GM21447 (cell line): ENCODE data around the gene GRID1.

ENCODE experiments used
- ATAC-seq: cut with Tn5 transposase; IDR thresholded peaks from one replicate; pipeline ENCODE4 v1.9.1; 2021; ENCODE audit not compliant: unreplicated experiment

The GRID1 gene

DNA sequence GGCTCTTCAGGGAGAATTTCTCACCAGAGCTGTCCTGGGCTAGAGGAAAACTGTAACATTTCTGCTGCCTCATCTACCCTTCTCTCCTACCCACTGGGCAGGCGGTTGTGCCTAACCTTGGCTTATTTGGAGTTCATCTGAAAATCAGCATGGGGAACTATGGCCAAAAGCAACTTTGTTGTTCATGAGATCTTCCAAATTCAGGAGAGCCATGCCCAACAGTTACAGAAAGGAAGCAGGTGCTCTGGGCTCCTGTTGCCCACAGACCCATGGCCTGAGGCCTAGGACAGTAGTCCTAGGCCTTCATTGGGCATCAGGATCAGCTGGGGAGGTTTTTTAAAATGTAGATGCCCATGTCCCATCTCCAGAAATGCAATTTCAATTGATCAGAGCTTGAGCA is 85.2 kb downstream of the GRID1 start:
- no peak for ATAC-seq

DNA sequence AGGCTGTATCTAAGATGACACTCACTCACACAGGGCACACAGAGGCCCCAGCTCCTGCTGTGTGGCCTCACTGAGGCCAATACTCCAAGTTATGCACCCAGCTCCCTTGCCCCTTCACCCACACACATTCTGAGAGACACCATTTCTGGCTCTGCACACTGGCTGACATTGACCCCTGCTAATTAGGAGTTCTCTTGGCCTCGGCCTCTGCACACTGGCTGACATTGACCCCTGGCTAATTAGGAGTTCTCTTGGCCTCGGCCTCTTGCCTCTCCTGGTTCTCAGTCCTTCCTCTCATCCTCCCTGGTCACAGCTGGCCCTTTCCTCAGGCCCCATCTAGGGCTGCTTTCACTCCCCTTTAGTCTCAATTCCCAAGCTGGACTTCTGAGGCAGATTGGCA is 97.3 kb downstream of the GRID1 start:
- no peak for ATAC-seq

DNA sequence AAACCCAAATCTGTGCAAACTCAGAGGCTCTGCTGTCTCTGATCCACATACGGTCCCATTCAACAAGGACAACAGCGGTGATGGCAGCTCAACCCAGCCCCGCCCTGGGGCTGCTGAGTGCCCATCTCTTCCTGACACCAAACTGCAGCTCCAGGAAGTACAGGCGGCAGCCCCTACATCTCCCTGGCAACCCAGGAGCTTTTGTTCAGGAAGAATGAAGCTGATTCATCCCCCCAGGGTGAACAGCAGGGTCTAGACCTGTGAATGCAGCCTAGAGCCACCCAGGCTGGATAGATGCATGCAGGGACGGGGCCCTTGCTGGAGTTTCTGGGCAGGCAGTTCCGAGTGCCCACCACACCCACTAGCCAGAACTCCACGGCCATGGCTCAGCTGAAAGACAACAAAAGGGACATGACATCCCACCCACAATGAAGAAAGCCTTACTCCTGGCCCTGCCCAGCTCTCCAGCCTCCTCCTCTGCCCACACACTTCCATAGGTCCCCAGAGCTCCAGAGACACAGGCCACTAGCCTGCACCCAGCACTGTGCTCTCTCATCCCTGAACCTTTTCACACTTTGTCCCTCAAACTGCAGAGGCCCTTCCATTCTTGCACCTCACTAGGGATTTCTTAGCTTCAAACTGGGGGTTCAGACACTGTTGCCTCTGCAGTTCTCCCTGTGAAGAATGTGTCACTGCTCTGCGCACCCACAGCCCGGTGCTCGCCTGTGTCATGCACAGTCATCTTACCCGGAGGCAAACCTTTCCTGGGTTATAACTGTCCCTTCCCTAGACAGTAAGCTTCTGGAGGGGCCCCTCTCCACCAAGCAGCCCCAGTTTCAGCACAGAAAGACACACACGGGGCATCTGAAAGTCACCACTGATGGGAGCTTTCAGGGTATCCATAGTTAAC is 99.1 kb downstream of the GRID1 start:
- ATAC-seq: no peak

DNA sequence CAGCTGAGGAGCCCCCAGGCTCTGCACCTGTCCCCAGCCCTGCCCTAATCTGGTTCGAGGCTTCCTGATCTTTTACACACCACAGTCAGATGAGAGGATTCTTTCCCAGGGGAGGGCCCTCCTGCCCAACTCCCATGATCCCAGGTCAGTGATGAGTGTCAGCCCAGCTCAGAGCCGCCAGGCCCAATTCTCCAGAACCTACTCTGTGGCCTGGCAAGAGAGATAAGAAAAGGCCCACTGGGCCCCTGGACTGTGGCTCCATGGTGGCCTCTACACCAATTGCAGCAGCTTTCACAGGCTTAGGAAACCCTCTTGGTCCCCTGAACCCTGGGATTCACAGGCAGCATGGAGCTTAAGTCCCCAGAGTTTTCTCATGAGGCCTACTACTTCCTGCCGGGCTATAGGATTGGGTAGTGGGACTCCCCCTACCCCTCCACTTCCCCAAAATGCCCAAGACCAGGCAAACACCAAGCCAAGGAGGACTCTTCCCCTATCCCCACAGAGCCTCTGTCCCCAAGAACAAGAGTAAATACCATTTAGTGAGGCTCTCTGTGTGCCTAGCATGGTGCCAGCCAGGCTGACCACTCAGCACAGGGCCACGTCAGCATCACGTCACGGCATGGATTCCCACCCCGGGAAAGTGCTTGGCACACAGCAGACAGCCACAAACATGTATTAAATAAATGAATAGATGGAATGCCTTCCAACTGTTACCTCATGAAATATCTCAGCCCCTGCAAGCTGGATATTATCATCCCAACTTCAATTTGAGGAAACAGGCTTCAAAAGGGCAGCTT is 100.0 kb downstream of the GRID1 start:
- ATAC-seq: no peak

DNA sequence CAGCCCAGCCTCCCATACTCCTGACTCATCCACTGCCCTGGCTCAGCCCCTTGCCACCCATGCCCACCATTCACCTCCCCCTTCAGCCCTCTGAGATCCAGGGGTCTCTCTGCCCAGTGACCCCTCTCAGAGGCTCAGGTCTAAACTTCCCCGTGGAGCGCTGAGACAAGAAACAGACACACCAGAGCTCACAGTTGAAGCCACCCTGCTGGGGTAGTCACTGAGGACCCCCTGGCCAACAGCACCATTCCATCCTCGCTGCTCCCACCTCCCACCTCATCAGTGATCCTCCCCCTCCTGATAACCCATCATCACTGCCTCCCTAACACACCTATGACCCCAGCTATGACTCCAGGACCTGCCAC is 100.7 kb downstream of the GRID1 start:
- no peak for ATAC-seq

DNA sequence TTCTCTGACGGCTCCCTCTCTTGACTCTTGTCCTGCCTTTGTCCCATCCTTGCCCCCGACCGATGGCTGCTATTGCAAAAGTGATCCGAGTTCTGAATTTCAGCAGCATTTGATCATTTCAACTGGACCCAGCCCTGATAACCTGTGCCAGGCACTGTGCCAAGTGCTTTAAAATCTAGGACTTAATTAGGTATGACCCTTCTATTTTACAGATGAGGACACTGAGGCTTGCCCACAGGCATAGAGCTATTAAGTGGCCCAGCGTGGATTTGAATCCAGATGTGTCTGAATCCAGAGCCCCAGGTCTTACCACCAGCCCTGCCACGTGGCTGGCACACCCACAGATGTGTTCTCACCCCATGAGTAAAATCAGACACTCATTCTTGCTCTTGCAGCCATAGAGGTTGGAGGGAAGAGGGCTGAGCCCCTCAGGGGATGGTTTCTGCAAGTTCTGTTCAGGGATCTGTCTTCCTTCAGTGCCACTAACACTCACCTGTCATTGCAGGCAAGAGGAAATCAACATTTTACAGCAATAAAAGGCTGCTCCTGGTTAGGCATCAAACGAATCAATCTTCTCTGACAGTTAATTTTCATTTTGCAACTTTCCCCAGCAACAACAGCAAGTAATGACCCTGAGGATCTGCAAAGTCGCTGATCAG is 101.2 kb downstream of the GRID1 start:
- no peak for ATAC-seq

DNA sequence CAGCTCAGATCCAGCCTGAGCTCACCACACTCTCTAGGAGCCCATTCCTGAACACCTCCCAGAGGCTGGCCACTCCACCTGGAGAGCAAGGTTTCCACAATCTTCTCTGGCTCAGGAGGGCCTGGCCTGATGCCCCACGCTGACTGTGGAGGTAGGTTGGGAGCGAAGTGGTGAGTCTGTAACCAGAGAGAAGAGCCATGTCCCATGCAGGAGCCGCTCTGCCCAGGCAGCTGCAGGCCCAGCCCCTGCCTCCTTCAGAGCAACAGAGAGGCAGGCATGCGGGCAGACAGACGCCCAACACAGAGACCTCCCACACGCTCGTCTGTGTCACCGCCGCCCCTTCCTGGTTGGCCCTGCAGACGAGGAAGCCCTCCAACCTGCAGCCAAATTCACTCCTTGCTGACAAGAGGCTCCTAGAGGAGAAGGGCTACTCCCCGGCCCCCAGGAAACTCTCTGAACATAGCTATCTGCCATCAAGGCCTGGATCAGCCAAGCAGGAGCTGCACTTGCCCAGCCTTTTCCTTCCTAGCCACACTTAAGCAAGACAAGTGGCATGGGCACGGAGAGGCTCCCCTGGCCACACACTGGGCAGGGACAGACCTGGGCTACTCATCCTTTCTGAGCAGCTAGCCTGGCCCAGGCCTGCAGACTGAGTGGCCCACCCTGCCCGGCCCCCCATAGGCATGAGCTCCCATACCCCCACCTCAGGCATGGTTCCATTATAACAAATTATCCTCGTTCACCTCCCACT is 101.9 kb downstream of the GRID1 start:
- no peak for ATAC-seq

DNA sequence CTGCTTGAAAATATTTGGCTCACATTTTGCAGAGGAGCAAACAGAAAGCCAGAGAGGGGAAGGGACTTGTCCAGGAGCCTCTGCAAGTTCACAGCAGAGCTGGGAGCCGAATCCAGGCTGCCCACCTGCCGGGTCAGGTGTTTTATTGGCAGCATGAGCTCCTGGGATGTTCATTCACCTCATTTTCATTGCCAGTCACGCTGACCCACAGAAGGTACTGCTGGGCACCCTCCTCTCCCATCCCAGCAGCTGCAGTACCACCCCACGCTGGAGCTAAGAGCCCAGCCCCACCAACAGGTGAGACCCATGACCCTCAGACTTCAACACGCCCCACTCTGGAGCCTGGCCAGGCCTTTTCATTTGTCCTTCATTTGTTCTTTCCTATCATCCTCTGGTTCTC is 102.7 kb downstream of the GRID1 start:
- no peak for ATAC-seq

DNA sequence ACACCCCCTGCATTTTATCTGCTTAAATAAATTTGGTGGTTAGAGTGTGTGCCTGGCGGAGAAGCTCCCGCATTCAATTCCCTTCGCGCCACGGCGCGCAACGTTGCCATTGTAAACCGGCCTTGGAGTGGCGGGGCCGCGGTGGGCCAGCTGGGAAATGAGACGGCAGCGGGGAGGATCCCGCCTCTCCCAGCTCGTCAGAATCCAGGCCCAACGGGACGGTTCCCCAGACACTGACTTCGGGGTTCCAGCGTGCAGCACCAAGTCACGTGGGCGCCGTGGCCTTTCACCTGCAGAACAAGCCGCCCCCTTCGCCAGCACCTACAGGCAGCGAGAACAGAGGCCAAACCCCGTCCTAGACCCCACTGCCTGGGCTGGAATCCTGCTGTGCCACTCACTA is 103.4 kb downstream of the GRID1 start:
- ATAC-seq: no peak

DNA sequence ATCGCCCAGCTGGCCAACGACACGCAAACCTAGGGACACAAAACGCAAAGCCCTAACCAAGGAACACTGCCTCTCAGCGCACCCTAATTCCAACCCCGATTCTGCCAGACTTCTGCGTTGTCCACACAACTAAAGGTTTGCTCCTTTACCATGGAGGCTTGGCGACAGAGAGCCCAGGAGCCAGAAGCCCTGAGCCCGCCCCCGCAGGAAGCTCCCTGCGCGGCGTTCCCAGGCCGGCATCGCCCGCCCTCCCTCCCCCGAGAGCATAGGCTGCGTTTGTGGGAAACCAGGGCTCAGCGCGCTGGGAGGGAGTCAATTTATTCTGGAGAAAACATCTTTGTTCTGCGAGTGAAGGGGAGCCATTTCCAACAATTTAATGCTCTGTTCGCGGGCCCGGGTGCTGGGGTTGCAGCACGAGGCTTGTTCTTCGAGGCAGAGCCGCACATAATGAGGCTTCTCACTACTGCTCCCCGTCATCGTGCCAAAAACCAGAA is 103.9 kb downstream of the GRID1 start:
- no peak for ATAC-seq

DNA sequence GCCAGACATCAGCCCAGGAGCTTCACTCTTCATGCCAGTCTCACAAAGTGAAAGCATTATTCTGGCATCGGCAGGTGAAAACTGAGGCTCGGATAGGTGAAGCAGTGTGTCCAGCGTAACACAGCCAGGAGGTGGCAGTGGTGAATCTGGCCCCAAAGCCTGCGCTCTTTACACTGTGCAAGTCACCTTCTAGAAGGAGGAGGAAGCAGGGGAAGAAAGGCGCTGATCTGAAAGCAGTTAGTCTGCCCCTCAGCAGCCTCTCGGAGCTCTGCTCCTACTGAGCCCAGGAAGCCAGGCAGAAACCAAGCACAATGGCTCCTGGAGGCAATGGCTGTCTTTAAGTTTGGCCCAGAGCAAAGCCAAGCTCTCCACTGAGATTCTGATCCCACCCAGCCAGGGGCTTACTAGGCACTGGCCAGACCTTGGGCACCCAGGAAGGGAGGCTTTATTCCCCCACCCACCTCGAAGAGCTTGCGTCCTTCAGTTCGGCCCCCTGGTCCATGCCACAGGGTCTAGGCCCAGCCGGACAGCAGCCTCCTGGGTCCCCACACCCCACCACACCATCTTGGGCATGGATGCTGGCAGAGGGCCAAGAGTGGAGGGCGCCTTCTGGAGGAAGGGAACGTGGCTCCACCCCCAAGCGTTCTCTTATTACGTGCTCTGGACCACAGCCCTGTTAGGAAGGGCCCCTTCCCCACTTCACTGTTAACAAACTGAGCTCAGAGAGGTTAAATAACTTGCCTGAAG is 104.5 kb downstream of the GRID1 start:
- peak; percentile 72 for ATAC-seq

DNA sequence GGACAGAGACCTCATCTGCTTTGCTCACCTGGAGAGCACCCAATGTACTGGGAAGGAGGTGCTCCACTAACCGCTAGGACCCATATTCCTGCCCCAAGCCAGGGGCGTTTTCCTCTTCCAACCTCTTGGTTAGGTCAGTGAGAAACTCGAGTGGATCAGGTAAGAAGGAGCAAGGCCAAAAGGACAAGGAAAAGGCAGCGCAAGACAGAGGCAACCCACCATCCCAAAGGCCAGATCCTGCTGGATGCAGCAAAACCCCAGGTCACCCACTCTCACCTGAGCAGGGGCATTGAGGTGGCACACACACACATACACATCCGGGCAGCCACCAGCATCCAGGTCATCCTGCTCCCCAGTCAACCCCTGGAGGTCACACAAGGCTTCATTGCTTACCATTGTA is 105.1 kb downstream of the GRID1 start:
- ATAC-seq: no peak

DNA sequence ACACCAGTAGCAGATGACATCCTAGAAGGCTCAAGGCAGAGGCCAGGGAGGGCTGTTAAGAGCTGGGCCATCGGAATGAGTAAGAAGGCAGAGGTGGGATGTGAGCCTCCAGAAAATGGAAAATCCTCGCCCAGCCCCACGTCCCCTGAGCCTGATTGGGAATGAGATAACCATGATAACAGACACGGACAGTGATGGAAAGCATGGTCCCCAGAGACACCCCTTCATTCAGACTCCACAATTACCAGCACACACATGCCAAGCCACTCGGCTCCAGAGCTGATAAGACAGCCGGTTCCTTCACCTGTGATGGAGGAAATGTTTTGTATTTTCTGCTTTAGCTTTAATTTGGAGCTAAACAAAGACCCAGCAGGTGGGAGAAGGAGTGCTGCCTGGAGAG is 106.0 kb downstream of the GRID1 start:
- ATAC-seq: no peak

DNA sequence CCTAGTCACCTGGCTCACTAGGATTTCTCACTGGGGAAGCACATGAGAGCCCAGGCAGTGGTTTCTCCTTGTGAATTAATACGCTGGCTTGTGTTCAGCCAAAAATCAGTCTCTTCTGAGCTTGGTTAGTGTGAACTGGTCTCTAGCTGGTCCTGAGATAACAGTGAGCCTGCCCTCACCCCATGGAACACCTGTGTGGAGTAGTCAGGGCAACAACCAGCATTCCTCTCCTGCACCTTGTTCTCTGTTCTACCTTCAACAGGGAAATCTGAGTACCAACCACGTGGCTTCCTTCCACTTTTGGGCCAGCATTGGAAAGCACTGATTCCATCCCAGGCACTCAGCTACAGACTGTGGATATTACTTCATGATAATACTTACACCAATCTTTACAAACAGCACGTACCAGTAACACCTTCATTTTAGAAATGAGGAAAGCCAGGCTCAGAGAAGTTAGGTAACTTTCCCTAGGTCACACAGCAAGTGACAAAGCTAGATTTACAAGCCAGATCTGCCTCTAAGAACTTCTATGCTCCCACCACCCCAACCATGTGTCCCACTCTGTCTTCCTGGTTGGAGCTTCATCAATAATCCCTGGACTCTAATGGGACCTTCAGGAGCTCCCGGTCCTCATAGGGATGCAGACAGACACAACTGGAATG is 106.6 kb downstream of the GRID1 start:
- ATAC-seq: no peak

DNA sequence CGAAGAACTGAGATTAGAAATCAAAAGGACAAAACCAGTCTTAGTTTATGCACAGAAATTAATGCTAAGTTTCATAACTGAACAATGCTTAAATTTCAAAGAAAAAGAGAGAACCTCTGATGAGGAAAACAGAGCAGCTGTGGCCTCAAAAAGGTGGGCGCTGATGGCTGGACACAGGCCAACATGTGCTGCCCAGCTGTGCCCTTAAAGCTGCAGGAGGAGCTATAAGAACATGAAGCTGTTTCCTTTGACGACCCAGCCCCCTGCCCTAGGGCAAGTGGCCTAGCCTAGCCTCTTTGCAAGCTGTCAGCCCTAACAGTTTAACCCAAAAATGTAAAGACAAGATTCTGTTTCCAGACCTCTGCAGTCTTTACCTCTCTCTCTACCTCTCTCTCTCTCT is 107.7 kb downstream of the GRID1 start:
- ATAC-seq: no peak

DNA sequence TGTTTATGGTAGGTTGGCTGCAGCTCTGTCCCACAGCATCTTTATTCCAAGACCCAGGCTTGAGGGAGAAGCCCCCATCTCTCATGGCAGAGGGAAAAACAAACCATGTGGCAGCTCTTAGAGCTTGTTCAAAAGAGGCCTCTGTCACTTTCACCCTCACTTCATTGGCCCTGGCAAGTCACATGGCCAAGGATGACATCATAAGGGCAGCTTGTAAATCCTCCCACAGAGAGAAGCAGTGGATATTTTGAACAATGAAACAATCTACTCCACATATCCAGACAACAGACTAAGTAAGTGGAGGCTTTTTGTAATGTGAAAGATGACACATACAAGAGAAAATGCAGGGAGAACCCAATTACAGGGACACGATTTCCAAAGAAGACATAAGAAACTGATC is 108.1 kb downstream of the GRID1 start:
- ATAC-seq: no peak

DNA sequence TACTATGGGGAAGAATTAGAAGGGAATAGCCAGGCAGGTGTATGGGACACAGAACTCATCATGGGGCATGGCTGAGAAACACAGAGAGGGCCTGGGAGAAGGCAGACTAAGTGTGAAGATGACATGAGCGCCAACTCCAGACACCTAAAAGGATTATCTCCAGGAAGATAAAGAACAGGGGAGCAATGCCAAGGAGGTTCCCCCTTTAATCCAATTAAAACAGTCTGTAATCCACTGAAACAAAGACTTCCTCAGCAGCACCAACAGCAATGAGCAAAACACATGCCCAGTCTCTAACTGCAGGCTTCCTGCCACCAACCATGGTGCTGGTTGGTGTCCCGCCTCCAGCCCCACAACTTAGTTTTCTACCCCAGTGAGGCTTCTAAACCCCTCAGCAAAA is 108.9 kb downstream of the GRID1 start:
- no peak for ATAC-seq

DNA sequence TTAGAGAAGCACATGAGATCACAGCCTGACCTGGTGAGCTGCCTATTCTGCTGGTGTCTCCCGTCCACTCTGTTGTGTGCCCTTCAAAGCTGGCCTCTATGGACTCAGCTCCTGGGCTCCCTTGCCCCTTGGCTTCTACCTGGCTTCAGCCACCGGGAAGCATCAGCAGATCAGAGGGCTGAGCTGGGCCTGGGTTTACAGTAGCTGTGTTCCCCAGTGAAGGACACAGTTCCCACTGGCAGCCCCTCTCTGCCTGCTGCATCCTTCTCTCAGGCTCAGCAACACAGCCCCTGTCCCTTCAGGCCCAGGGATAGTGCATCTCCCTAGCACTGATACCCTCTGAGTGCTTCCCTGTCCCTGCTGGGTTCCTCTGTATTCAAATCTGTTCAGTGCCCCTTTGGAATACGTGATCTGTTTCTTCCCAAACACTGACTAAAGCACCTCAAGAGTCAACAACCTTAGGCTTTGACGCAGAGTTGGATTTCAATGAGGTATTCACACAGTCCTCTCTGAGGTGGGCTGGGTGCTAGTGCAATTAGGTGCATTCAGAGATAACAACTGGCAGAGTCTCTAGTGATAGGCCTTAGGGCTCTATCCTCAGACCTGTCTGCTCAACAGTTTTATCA is 109.8 kb downstream of the GRID1 start:
- no peak for ATAC-seq
